NCI-H2227 treated with DMSO at 0.1 percent for 48 hours (cell line): Measurements from ENCODE around the gene ICAM5.

Experiments used
- DNase-seq: peaks from one replicate; lab custom pipeline; 2025; lab: John Stamatoyannopoulos, UW

The ICAM5 gene

DNA sequence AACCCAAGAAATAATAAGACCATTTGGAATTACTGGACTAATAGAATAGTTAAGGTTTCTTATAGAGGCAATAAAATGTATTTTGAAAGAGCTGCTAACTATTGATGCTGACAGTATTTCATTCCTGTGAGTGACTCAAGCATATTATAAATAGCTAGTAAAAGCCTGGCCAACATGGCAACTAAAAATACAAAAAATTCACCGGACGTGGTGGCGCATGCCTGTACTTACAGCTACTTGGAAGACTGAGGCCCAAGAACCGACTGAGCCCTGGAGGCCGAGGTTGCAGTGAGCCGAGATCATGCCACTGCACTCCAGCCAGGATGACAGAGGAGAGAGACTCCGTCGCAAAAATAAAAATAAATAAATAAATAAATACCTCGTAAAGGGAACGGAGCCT, 55.0 kb downstream of the ICAM5 start:
- DNase-seq, result no peak
